ENCODE data around the gene CRIM1.

CRIM1 gene

DNA sequence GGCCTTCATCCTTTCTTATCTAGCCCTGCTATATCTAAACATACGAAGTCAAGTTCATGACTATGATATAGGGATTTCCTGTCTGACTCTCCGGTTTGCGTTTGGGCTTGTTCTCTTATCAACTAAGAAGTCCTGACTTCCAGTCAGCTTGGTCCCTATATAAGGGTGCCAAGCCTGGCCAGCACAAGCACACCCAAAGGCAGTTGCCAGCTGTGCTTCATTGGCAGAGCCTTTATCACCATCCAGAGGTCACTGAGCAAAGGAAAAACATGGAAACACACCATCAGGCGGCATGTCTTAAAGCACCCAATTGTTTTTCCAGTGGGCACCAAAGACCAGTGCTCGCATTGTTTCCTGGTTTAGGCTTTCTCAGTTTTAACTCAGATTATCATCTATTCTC lies 169.7 kb downstream of the CRIM1 start:
- no peak for DNase-seq (ENCODE audit: low read depth)

GRCh38 chr2:36526226-36526625 lies 170.6 kb downstream of the CRIM1 start:
- DNase-seq (ENCODE audit: low read depth) = no peak

DNA sequence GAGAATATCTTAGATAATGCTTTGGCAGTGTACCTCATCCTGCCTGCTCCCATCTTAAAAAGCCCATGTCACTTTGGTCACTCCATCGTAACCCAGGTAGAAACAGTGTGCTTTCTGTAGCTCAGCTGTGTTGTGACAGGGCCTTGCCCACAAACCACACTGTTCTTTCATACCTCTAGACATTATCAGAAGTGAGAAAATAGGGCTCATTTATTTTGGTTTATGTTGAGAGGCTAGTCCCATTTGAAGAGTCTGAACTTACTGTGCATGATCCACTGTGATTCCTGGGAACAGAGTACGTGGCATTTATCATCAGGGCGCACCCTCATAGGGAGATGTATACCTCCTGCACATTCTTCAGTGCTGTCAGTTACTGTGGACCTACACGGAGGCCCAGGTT lies 172.7 kb downstream of the CRIM1 start:
- no peak for DNase-seq (ENCODE audit: low read depth)

DNA sequence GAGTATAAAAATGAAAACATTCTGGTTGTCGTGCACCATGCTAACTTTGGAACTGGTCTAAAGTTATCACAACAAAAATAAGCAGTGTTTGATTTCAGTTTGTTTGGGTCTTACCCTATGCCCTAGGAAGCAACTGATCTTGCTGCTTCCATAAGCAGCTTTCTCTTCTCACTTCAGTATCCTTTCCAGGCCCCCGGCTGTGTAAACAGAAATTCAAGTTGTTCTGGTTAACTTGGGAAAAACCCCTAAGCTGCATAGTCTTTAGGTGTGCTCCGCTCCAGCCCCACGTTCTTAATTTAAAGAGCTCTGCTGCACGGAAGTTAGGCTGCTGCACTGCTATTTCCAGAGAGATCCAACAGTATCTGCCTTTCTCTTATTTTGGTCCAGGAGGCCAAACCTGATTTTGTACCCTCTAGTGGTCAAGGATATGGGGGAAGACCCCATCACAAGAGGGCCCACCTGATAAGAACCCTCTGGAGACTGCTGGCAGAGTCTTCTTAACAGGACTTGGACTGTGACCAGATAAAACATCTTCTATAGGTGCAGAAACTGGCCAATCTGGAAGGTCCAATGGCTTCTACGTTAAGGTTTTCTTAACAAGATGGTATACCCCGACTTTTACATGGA lies 173.3 kb downstream of the CRIM1 start:
- no peak for DNase-seq (ENCODE audit: low read depth)

DNA sequence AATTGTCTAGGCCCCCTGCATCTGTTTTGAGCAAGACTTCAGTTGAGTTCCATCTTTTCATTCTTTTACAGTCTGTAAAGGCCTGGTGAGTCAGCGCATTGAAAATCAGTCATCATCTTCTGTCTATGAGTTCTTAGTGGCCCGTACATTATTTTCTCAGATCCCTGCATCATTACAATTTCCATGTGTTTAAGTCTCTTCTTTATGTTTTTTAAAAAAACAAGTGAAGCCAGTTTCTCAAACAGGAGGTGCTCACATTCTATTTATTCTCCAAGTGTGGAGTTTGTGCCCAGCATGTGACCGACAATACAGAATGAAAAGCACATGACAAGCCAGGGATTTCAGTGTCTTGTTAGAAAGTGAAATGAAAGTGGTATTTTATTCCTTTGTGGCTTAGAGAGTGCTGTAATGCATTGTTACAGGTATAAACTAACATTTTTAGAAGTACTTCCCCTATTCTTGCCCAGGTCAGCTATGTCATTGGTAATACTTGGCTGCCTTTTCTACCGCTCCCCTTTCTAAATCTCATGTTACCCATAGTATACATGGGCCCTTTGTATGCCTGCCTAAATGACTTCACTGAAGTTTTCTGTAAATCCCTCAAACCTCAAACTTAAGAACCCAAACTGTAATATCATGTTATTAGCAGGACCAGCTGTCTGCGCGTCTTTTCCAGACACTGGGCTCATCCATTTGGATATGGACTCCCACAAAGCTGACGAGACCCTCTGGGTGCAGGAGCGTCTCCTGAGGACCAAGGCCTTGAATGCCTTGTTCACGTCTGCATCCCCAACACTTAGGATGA lies 174.8 kb downstream of the CRIM1 start:
- DNase-seq (ENCODE audit: low read depth) = no peak

- no peak for DNase-seq (ENCODE audit: low read depth)
Measured at GRCh38 chr2:36530983-36531354, 175.4 kb downstream of the CRIM1 start.

GRCh38 chr2:36534275-36534799 lies 178.8 kb downstream of the CRIM1 start:
- no peak for DNase-seq (ENCODE audit: low read depth)

- no peak for DNase-seq (ENCODE audit: low read depth)
Measured at GRCh38 chr2:36535099-36535498, 179.5 kb downstream of the CRIM1 start.

- no peak for DNase-seq (ENCODE audit: low read depth)
Measured at GRCh38 chr2:36536776-36537175, 181.2 kb downstream of the CRIM1 start.

DNA sequence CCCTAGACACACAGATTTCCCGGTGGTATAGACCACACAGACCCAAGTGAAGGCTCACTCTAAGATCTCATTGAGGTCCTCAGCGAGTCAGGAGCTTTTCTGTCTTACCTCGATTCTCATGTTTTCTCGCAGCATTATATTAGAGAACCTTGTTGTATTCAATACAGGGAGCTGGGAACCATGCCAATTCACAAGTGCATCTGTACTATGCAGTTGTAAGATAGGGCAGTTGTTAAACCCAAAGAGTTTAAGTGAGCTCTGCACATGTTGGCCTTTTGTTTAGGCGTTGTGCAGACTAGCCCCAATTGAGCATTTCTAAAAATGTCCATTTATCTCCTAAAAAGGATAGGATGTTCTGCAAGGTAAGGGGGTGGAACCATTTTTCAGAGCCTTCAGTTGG lies 182.8 kb downstream of the CRIM1 start:
- no peak for DNase-seq (ENCODE audit: low read depth)

- no peak for DNase-seq (ENCODE audit: low read depth)
Measured at GRCh38 chr2:36539631-36540030, 184.1 kb downstream of the CRIM1 start.

DNA sequence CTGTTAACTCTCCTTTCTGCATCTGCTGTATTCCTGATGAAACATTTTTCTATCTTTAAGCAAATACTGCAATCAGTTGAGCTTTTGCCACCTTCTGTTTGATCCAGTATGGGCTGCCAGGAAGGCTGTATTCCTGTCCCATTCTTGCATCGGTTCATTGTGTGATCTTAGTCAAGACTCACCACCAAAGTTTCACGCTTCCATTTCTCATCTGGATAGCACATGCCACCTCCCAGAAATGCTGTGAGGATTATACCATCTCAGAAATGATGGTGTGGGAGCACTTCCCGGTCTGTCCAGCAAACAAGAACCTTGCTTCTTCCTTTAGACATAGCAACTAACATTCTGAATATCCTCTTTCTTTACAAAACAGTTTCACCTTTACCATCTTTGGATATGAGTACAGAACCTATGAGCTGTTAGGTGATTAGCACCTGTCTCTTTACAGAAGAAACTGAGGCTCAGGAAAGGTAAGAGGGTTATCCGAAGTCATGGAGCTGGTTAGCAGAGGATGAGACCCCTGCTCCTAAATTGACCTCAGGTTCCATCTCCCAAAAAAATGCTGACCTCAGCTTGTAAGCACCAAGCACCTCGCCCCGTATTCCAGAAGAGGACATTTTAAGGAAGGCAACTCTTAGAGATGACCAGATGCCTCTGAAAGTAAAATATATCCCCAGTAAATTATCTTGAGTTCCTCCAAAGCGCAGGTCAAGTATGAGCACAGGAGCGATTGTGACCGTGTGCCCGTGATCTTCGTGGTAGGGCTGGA lies 185.6 kb downstream of the CRIM1 start:
- no peak for DNase-seq (ENCODE audit: low read depth)

GRCh38 chr2:36541891-36542595 lies 186.5 kb downstream of the CRIM1 start:
- DNase-seq (ENCODE audit: low read depth) = no peak

- no peak for DNase-seq (ENCODE audit: low read depth)
Measured at GRCh38 chr2:36544638-36545338, 189.2 kb downstream of the CRIM1 start.

GRCh38 chr2:36545871-36546416 lies 190.4 kb downstream of the CRIM1 start:
- no peak for DNase-seq (ENCODE audit: low read depth)

DNA sequence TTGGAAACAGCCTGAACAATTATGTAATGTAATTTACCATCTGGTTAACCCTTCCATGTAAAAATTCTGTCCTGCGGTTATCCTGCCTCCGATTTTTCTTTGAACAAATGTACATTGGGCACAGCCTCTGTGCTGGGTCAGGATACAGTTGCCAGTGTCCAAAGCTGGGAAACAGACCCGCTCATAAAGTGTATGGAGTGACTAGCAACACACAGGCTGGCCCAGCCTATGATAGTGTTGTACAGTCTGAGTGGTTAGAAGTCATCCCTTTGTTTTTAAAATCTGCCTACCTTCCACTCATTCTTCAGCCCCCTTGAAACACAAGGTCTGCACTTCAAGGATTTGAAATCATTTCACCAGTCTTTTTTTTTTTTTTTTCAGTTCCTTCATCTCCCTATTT lies 192.3 kb downstream of the CRIM1 start:
- DNase-seq (ENCODE audit: low read depth) = no peak

- DNase-seq (ENCODE audit: low read depth) = no peak
Measured at GRCh38 chr2:36549165-36549574, 193.6 kb downstream of the CRIM1 start.

- no peak for DNase-seq (ENCODE audit: low read depth)
Measured at GRCh38 chr2:36550006-36550405, 194.4 kb downstream of the CRIM1 start.

- no peak for DNase-seq (ENCODE audit: low read depth)
Measured at GRCh38 chr2:36553683-36554082, 198.1 kb downstream of the CRIM1 start.

- no peak for DNase-seq (ENCODE audit: low read depth)
Measured at GRCh38 chr2:36554531-36554930, 199.0 kb downstream of the CRIM1 start.

DNA sequence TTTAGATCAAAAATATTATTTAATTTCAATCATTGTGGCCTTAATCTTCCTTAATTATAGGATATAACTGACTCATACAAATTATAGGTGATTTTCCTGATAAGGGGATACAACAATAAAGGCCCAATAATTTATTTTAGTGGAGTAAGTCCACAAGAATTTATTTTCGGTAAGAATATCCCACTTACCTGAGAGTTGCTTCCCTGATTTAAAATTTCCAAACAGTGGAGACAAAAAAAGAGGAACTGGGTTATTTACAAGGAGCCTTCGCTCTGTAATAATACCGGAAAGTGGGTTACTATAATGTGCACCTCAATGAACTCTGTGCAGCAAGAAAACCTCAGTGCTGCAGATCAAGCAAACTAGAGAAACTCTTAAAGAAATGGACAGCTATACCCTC lies 200.2 kb downstream of the CRIM1 start:
- no peak for DNase-seq (ENCODE audit: low read depth)

Data from stimulated activated CD8-positive, alpha-beta memory T cell treated with anti-CD3 and anti-CD28 coated beads, Interleukin-7, amount 100 ng/mL, for 24 hours (primary cell).